PC-9 (cell line): Measurements from ENCODE around the gene SRGAP1. TPM values are rescaled to one million over a fixed set of nuclear protein-coding genes. Genes with fewer than 3 reads are reported as not detected.

Source experiments
- BruUV-seq: library from RNA; stranded (reverse); fragments of 400-500 nt; replicated peaks from 2 replicates; lab custom pipeline; 2021; lab: Mats Ljungman, UMichigan
- CTCF ChIA-PET: fragments of 300-600 bp; sonication (Branson Sonifier 250); formaldehyde crosslinking; loops from one replicate; lab custom pipeline; 2022; ENCODE audit warnings: antibody characterized with exemption; lab: Charles Lee
- POLR2A ChIA-PET: fragments of 300-600 bp; sonication (Branson Sonifier 250); formaldehyde crosslinking; loops from one replicate; lab custom pipeline; 2022; ENCODE audit warnings: antibody characterized with exemption; ENCODE audit not compliant: unreplicated experiment; lab: Charles Lee
- DNase-seq, 2 experiments: peaks; one replicate each; pipeline versions ENCODE4 v3.0.0 to v3.0.0-alpha.2; 2015 to 2022; ENCODE audit warnings: mixed read lengths in 1 of 2
- H2AFZ ChIP-seq: fragments of 200-600 bp; sonication (generic); 2 replicates; pipeline ENCODE4 v1.8.1; 2017; ENCODE audit warnings: antibody characterized with exemption
- H3F3A ChIP-seq: fragments of 200-600 bp; sonication (generic); 2 replicates; pipeline ENCODE4 v1.8.1; 2017; ENCODE audit warnings: antibody characterized with exemption, mild to moderate bottlenecking, low read depth; ENCODE audit not compliant: insufficient read depth
- H3K27ac ChIP-seq: fragments of 200-600 bp; sonication (generic); 2 replicates; pipeline ENCODE4 v1.6.1; 2016; ENCODE audit warnings: mixed run types
- H3K27me3 ChIP-seq: fragments of 200-600 bp; sonication (generic); 2 replicates; pipeline ENCODE4 v1.6.1; 2016; ENCODE audit warnings: low read depth, mixed run types; ENCODE audit not compliant: insufficient read depth
- H3K36me3 ChIP-seq: fragments of 200-600 bp; sonication (generic); 2 replicates; pipeline ENCODE4 v1.6.1; 2016; ENCODE audit warnings: low read depth, mixed run types
- H3K4me1 ChIP-seq: fragments of 200-600 bp; sonication (generic); replicated peaks from 2 replicates; pipeline ENCODE4 v1.6.1; 2016; ENCODE audit warnings: mixed run types; ENCODE audit not compliant: insufficient read depth
- H3K4me2 ChIP-seq: fragments of 200-600 bp; sonication (generic); 2 replicates; pipeline ENCODE4 v1.6.1; 2017; ENCODE audit warnings: mixed run types
- H3K4me3 ChIP-seq: fragments of 200-600 bp; sonication (generic); 2 replicates; pipeline ENCODE4 v1.6.1; 2016; ENCODE audit warnings: mixed run types
- H3K79me2 ChIP-seq: fragments of 200-600 bp; sonication (generic); 2 replicates; pipeline ENCODE4 v1.6.1; 2017; ENCODE audit warnings: low read depth, mixed run types
- H3K9me2 ChIP-seq: fragments of 200-600 bp; sonication (generic); 2 replicates; pipeline ENCODE4 v1.8.1; 2017; ENCODE audit warnings: mild to moderate bottlenecking; ENCODE audit not compliant: insufficient read depth
- H3K9me3 ChIP-seq: fragments of 200-600 bp; sonication (generic); 2 replicates; pipeline ENCODE4 v1.8.1; 2016; ENCODE audit warnings: low read depth; ENCODE audit not compliant: insufficient read depth
- H4K20me1 ChIP-seq: fragments of 200-600 bp; sonication (generic); 2 replicates; pipeline ENCODE4 v1.8.1; 2017; ENCODE audit not compliant: insufficient read depth
- EZH2 ChIP-seq: fragments of 200-600 bp; sonication (generic); IDR thresholded peaks from 2 replicates; pipeline ENCODE4 v1.8.0; 2017; ENCODE audit warnings: antibody characterized with exemption, low read depth
- intact Hi-C: fragments of 100-400 bp; cut with micrococcal nuclease; formaldehyde crosslinking; loops from one replicate; pipeline ENCODE4 v1.10.0; 2022; ENCODE audit not compliant: unreplicated experiment
- total RNA-seq: library from RNA; stranded (reverse); gene quantifications from 2 replicates; pipeline ENCODE4 v1.2.3, GENCODE V29; 2021
- TF ChIP-seq, protein P1 (sequence below): fragments of 200-600 bp; sonication (generic); conservative IDR thresholded peaks from 2 replicates; pipeline ENCODE4 v1.6.1; 2017; ENCODE audit warnings: mixed run types, antibody characterized with exemption, mild to moderate bottlenecking, moderate library complexity

SRGAP1 gene
- total RNA-seq, 1 experiment from 2014 or later = 24.5 TPM

DNA sequence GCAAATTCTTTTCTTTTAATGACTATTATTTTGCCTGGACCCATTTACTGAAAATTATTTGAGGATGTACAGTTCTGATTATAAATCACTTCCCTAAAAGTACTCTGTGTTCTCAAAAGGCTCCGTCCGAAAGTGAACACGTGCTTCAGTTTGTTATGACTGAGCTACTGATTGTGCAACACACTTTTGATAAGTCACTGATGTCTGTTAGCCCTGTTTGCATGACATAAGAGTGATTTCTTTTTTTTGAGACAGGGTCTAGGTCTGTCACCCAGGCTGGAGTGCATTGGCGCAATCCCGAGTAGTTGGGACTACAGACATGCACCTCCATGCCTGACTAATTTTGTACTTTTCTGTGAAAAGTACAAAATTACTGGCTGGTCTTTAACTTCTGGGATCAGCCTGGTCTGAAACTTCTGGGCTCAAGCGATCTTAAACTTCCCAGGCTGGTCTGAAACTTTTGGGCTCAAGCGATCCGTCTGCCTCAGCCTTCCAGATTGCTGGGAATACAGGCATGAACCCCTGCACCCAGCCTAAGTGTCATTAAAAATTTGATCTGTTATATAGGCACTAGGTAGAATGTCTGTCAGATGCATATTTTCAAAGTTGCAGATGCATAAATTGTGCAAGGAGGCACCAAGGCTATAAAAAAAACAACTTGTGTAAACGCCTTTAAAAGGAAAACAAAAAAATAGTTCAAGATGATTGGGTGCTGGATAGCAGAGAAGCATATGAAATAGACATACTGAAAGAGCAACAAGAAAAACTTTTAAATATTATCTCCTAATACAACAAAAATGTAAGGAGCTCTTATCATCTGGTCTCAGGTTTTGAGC, 111.5 kb downstream of the SRGAP1 start:
- Histone ChIP-seq H3K27me3 (no peaks in the 10 kb centered on the region), H3K27ac (no peak overlapping the region), H4K20me1 (peaks cover 6% of the 10 kb centered on the region), H3K9me3 (no peaks in the 10 kb centered on the region), H3K4me3 (no peak overlapping the region), H3K4me1 (no peaks in the 10 kb centered on the region), H3F3A (no peaks in the 10 kb centered on the region), H2AFZ (no peak overlapping the region), H3K79me2 (peaks cover 96% of the 10 kb centered on the region), H3K36me3 (0 out of 2 replicates have a peak, but pooled peaks cover 5% of the 10 kb centered on the region), H3K9me2 (no peaks in the 10 kb centered on the region), H3K4me2 (no peak overlapping the region)
- no peak for DNase-seq
- ChIA-PET POLR2A (interaction anchor here (0.7 kb wide), 1 partner anchor 9 kb away, joined by 5 read pairs; no protein-coding TSS in a partner anchor), CTCF (interaction anchor here (0.6 kb wide), 1 partner anchor 56 kb away, joined by 3 read pairs; no protein-coding TSS in a partner anchor)
- intact Hi-C loops = no loop called here
- TF ChIP-seq, protein P1, sequence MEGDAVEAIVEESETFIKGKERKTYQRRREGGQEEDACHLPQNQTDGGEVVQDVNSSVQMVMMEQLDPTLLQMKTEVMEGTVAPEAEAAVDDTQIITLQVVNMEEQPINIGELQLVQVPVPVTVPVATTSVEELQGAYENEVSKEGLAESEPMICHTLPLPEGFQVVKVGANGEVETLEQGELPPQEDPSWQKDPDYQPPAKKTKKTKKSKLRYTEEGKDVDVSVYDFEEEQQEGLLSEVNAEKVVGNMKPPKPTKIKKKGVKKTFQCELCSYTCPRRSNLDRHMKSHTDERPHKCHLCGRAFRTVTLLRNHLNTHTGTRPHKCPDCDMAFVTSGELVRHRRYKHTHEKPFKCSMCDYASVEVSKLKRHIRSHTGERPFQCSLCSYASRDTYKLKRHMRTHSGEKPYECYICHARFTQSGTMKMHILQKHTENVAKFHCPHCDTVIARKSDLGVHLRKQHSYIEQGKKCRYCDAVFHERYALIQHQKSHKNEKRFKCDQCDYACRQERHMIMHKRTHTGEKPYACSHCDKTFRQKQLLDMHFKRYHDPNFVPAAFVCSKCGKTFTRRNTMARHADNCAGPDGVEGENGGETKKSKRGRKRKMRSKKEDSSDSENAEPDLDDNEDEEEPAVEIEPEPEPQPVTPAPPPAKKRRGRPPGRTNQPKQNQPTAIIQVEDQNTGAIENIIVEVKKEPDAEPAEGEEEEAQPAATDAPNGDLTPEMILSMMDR = no peak
- no peak for TF ChIP-seq EZH2
- no TSS peak for BruUV-seq

DNA sequence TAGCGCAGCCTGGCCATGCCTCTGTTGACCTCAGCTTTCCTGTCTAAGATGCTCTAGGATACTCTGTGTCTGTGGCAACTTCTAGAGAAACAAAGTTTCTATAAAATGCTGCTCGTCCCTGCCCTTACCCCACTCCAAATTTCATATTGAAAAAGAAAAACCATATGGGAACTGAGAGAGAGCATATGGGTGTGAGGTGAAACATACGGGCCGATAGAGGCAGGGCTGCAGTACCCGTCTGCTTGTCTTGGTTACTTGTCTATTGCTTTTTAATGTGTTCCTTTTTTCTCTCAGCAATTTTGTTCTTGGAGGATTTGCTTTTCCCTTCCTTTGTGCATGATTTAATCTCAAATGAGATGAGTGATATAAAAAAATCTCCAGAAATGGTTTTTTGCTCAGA, 113.0 kb downstream of the SRGAP1 start:
- TF ChIP-seq, protein P1 = no peak
- no peak for TF ChIP-seq EZH2
- Histone ChIP-seq H3K36me3 (0 out of 2 replicates have a peak, but pooled peaks cover 5% of the 10 kb centered on the region), H4K20me1 (peaks cover 6% of the 10 kb centered on the region), H3K4me3 (no peak overlapping the region), H3K9me3 (no peaks in the 10 kb centered on the region), H3K27ac (no peak overlapping the region), H3K9me2 (no peaks in the 10 kb centered on the region), H3K4me1 (no peaks in the 10 kb centered on the region), H2AFZ (no peak overlapping the region), H3K4me2 (no peak overlapping the region), H3K79me2 (peaks cover 96% of the 10 kb centered on the region), H3K27me3 (no peaks in the 10 kb centered on the region), H3F3A (no peaks in the 10 kb centered on the region)
- intact Hi-C loops = no loop called here
- no peak for DNase-seq
- CTCF ChIA-PET = no interaction called here
- POLR2A ChIA-PET = no interaction called here
- BruUV-seq = no TSS peak

- ChIA-PET POLR2A (no interaction called here), CTCF (no interaction called here)
- Histone ChIP-seq H3K27me3 (no peaks in the 10 kb centered on the region), H3K27ac (no peak overlapping the region), H3K4me3 (no peak overlapping the region), H2AFZ (no peak overlapping the region), H3K4me1 (no peaks in the 10 kb centered on the region), H3F3A (no peaks in the 10 kb centered on the region), H4K20me1 (peaks cover 6% of the 10 kb centered on the region), H3K36me3 (0 out of 2 replicates have a peak, but pooled peaks cover under 1% of the 10 kb centered on the region), H3K9me2 (no peaks in the 10 kb centered on the region), H3K79me2 (peaks cover 96% of the 10 kb centered on the region), H3K9me3 (no peaks in the 10 kb centered on the region), H3K4me2 (no peak overlapping the region)
- no peak for DNase-seq
- no TSS peak for BruUV-seq
- intact Hi-C loops = no loop called here
- TF ChIP-seq, protein P1 = no peak
- no peak for TF ChIP-seq EZH2
Observed at GRCh38 chr12:63958876-63959580, 114.5 kb downstream of the SRGAP1 start.
